K562 (cell line): ENCODE measurements around the gene ARL11. TPM values are rescaled to one million over a fixed set of nuclear protein-coding genes. Genes with fewer than 3 reads are reported as not detected.

Source experiments
- ATAC-seq: fragments of 200-7000 bp; cut with Tn5 transposase; 3 replicates; pipeline ENCODE4 v1.9.1; 2020; ENCODE audit warnings: moderate library complexity
- BruUV-seq: library from RNA; stranded (reverse); fragments of 400-500 nt; replicated peaks from 2 replicates; lab custom pipeline; 2021; lab: Mats Ljungman, UMichigan
- CTCF ChIA-PET: fragments of 300-600 bp; formaldehyde crosslinking; extraction: SDS; loops from one replicate; lab custom pipeline; 2021; ENCODE audit warnings: low intra/inter-chr PET ratio; lab: Yijun Ruan, JAX
- POLR2A ChIA-PET: fragments of 300-600, 350-650 bp; sonication (Branson Sonifier 250); formaldehyde crosslinking; extraction: SDS; loops from one replicate; lab custom pipeline; 2021; ENCODE audit warnings: antibody characterized with exemption, inconsistent platforms; lab: Yijun Ruan, JAX
- DNase-seq, 4 experiments: peaks; one replicate each; pipeline versions ENCODE4 v3.0.0 to v3.0.0-alpha.2; 2011 to 2018; ENCODE audit warnings: low spot score in 3 of 4, mixed read lengths in 3 of 4; ENCODE audit errors: extremely low read depth in 1 of 4
- FAIRE-seq: peaks from 2 replicates; lab custom pipeline; 2011; peaks lifted over from hg19 to GRCh38; lab: Jason Lieb, UNC
- H2AFZ ChIP-seq: 2 replicates; pipeline ENCODE4 v1.6.0; 2011; ENCODE audit warnings: low read depth, low read length, control low read depth, inconsistent platforms
- H3K27ac ChIP-seq: fragments of 200-600 bp; 3 replicates; pipeline ENCODE4 v1.8.0; 2011; ENCODE audit warnings: low read depth, mild to moderate bottlenecking, control low read depth, inconsistent platforms, low read length, moderate library complexity, mixed read lengths; ENCODE audit errors: extremely low read depth
- H3K27me3 ChIP-seq, 2 experiments: fragments of 300-600 bp in 1 of 2; 2 replicates in 1 of 2; 3 replicates in 1 of 2; pipeline versions ENCODE4 v1.6.0 to v1.8.0; 2011; ENCODE audit warnings: inconsistent platforms in 2 of 2, low read length in 2 of 2, mild to moderate bottlenecking in 1 of 2, mixed read lengths in 1 of 2, moderate library complexity in 1 of 2; ENCODE audit not compliant: control insufficient read depth in 2 of 2, insufficient read depth in 2 of 2
- H3K36me3 ChIP-seq: fragments of 300-600 bp; 3 replicates; pipeline ENCODE4 v1.8.0; 2011; ENCODE audit warnings: mild to moderate bottlenecking, low read length, inconsistent platforms; ENCODE audit not compliant: control insufficient read depth, insufficient read depth
- H3K4me1 ChIP-seq, 2 experiments: fragments of 200-600 bp in 1 of 2; replicated peaks in 1 of 2; 2 replicates in 1 of 2; 3 replicates in 1 of 2; pipeline versions ENCODE4 v1.5.1 to v1.8.0; 2011; ENCODE audit warnings: inconsistent platforms in 2 of 2, low read length in 2 of 2, mild to moderate bottlenecking in 1 of 2, mixed read lengths in 1 of 2, moderate library complexity in 1 of 2; ENCODE audit not compliant: control insufficient read depth in 2 of 2, insufficient read depth in 2 of 2
- H3K4me2 ChIP-seq: 2 replicates; pipeline ENCODE4 v1.6.1; 2011; ENCODE audit warnings: low read length, control low read depth, inconsistent platforms, mixed read lengths; ENCODE audit not compliant: insufficient read depth
- H3K4me3 ChIP-seq: fragments of 200-600 bp; sonication (generic), shearing (Covaris generic); 2 replicates; pipeline ENCODE4 v1.5.1; 2016; ENCODE audit warnings: control low read depth, inconsistent platforms
- H3K79me2 ChIP-seq: fragments of 200-600 bp; 3 replicates; pipeline ENCODE4 v1.8.0; 2011; ENCODE audit warnings: low read length, inconsistent platforms; ENCODE audit not compliant: control insufficient read depth, insufficient read depth
- H3K9ac ChIP-seq, 2 experiments: 2 replicates each; pipeline versions ENCODE4 v1.6.0 to v1.6.1; 2011; ENCODE audit warnings: low read depth in 2 of 2, low read length in 2 of 2, control low read depth in 1 of 2, inconsistent platforms in 1 of 2, mild to moderate bottlenecking in 1 of 2, mixed read lengths in 1 of 2; ENCODE audit not compliant: insufficient read depth in 1 of 2
- H3K9me1 ChIP-seq: one replicate; pipeline ENCODE4 v1.6.0; 2011; ENCODE audit warnings: inconsistent platforms, mild to moderate bottlenecking, low read length, moderate library complexity; ENCODE audit not compliant: control insufficient read depth, insufficient read depth
- H3K9me3 ChIP-seq: replicated peaks from 2 replicates; pipeline ENCODE4 v1.5.1; 2011; ENCODE audit warnings: low read depth, low read length, inconsistent platforms; ENCODE audit not compliant: control insufficient read depth, insufficient read depth
- H4K20me1 ChIP-seq: replicated peaks from 2 replicates; pipeline ENCODE4 v1.6.1; 2011; ENCODE audit warnings: low read length, inconsistent platforms, mixed read lengths; ENCODE audit not compliant: control insufficient read depth, insufficient read depth
- CHCHD3 ChIP-seq: fragments of 250-450 bp; sonication (Bioruptor Pico); IDR thresholded peaks from 2 replicates; pipeline ENCODE4 v2.1.2; 2022; ENCODE audit warnings: mild to moderate bottlenecking
- FOXJ3 ChIP-seq: sonication (generic); formaldehyde crosslinking; IDR thresholded peaks from 2 replicates; pipeline ENCODE4 v1.4.0; 2020; ENCODE audit warnings: mild to moderate bottlenecking, missing genetic modification reagents
- GABPB2 ChIP-seq: fragments of 250-450 bp; sonication (Bioruptor Pico); conservative IDR thresholded peaks from 2 replicates; pipeline ENCODE4 v1.5.1; 2021; ENCODE audit warnings: mild to moderate bottlenecking
- HDAC2 ChIP-seq: fragments of 450-650 bp; IDR thresholded peaks from 2 replicates; pipeline ENCODE4 v1.6.1; 2016; ENCODE audit warnings: mild to moderate bottlenecking
- KAT8 ChIP-seq: fragments of 450-650 bp; IDR thresholded peaks from 2 replicates; pipeline ENCODE4 v1.6.1; 2016; ENCODE audit warnings: low read depth, mild to moderate bottlenecking
- NFYB ChIP-seq: IDR thresholded peaks from 2 replicates; pipeline ENCODE4 v1.6.1; 2011; ENCODE audit warnings: mild to moderate bottlenecking, moderate library complexity; ENCODE audit not compliant: insufficient read length; ENCODE audit errors: extremely low read depth
- PHF21A ChIP-seq: fragments of 450-650 bp; IDR thresholded peaks from 2 replicates; pipeline ENCODE4 v1.6.1; 2017; ENCODE audit warnings: low read depth, borderline replicate concordance
- WGBS: fragments of 100-300 bp; shearing (Covaris generic); methylation state at CpG from one replicate; pipeline ENCODE4 v1.1.6; 2016; ENCODE audit warnings: low coverage, mixed read lengths; ENCODE audit not compliant: insufficient coverage; ENCODE audit errors: missing lambda C conversion rate; 5-methylcytosine and 5-hydroxymethylcytosine counted together
- in situ Hi-C: fragments of 300-500 bp; cut with MboI; formaldehyde crosslinking; loops from 4 replicates; pipeline ENCODE4 v1.15.0; 2018; ENCODE audit warnings: inconsistent platforms, mixed read lengths
- intact Hi-C: fragments of 100-400 bp; cut with micrococcal nuclease; formaldehyde crosslinking; loops from 2 replicates; pipeline ENCODE4 v1.14.2; 2022
- polyA plus RNA-seq, 8 experiments: library from polyadenylated mRNA; depleted of rRNA in 4 of 8; stranded (reverse) in 5 of 8; unstranded in 3 of 8; fragments of >200 nt; fragmentation: Nextera tagmentation in 2 of 8; fragmentation: Illumina TruSeq in 1 of 8; extraction: Ambion mirVana in 2 of 8; extraction: Trizol in 1 of 8; gene quantifications; 2 replicates each; pipeline versions ENCODE4 v1.2.1 to v1.2.3, GENCODE V29; 2011 to 2014; ENCODE audit warnings: inconsistent platforms in 1 of 8, missing spikeins in 1 of 8
- total RNA-seq, 7 experiments: library from RNA; depleted of rRNA in 6 of 7; stranded (reverse); fragments of >200 nt in 6 of 7; fragmentation: Illumina TruSeq in 2 of 7; extraction: Trizol in 2 of 7; gene quantifications; 2 replicates each; pipeline versions ENCODE4 v1.2.1 to v1.2.3, GENCODE V29; 2011 to 2021; ENCODE audit warnings: low replicate concordance in 1 of 7
- TF ChIP-seq, protein P1 (sequence below): fragments of 450-650 bp; IDR thresholded peaks from 2 replicates; pipeline ENCODE4 v1.6.1; 2016
- TF ChIP-seq, protein P2 (sequence below), 2 experiments: IDR thresholded peaks in 1 of 2; conservative IDR thresholded peaks in 1 of 2; 2 replicates each; pipeline ENCODE4 v1.6.1; 2016; ENCODE audit warnings: low read depth in 2 of 2, mild to moderate bottlenecking in 1 of 2, missing compliant biosample characterization in 1 of 2, missing genetic modification characterization in 1 of 2, moderate library complexity in 1 of 2

Gene ARL11
- total and polyA plus RNA-seq, 9 of the 15 experiments (the other 6 are each of a cell fraction or from before 2014, with no cell fraction given): 0.18 to 0.87 (median 0.45) TPM

DNA sequence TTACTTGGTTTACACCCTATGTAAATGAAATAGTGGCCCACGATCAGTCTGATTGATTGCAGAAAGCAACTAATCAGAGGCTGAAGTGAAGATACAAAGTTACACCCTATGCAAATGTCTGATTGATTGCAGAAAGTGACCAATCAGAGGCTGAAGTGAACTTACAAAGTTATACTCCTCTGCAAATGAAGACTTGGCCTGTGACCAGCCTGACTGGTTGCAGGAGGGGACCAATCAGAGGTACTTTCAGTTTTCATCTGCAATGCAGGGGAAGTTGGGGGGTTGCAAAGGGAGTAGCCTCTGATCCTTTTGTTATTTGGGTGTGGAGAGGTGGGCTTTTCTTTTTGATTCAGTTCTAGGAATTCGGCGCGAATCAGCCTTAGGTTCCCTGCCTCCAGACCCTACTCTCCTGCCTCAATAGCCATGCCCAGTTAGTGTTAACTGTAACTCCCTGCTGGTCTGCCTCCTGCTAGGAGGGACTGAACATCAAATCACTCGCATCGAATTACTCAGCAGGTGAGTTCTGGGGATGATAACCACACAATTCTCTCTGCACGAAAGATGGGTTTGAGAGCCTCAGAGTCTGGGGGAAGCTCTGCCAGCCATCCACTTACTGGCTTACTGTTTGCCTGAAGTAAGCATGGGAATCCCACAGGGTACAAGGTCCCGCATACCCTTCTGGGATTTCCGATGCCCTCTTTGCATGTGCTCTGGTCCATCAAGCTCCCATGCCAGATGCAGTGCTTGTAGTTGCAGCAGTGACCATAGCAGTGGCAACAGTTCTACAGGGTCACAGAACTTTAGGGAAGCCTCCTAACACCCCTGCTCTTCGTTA, 7.5 kb downstream of the ARL11 start:
- 66% methylated on average over 9 of the region's 10 CpGs for WGBS
- H3K4me2 ChIP-seq: no peak overlapping the region
- H3K4me3 ChIP-seq: no peak overlapping the region
- ATAC-seq (no peak), DNase-seq (no peak), FAIRE-seq (peak; percentile 11)
- peak overlapping the region; percentile 88; the same call in 1 of the 2 replicates for H2AFZ ChIP-seq
- POLR2A ChIA-PET: no interaction called here
- peaks cover 9 to 10% of the 10 kb centered on the region in 2 experiments; a peak in 4 of 5 replicates for H3K4me1 ChIP-seq
- no TSS peak for BruUV-seq
- intact Hi-C loops: no loop called here
- H4K20me1 ChIP-seq: no peaks in the 10 kb centered on the region
- no peak overlapping the region for H3K9ac ChIP-seq
- no peaks in the 10 kb centered on the region for H3K27me3 ChIP-seq
- H3K9me1 ChIP-seq: no peaks in the 10 kb centered on the region
- no peaks in the 10 kb centered on the region for H3K36me3 ChIP-seq
- H3K9me3 ChIP-seq: no peaks in the 10 kb centered on the region
- H3K79me2 ChIP-seq: no peaks in the 10 kb centered on the region
- CTCF ChIA-PET: no interaction called here
- in situ Hi-C loops: no loop called here
- TF ChIP-seq CHCHD3 (CRISPR knock-in tag): no peak
- peak; percentile 12 for TF ChIP-seq NFYB
- TF ChIP-seq, protein P1, sequence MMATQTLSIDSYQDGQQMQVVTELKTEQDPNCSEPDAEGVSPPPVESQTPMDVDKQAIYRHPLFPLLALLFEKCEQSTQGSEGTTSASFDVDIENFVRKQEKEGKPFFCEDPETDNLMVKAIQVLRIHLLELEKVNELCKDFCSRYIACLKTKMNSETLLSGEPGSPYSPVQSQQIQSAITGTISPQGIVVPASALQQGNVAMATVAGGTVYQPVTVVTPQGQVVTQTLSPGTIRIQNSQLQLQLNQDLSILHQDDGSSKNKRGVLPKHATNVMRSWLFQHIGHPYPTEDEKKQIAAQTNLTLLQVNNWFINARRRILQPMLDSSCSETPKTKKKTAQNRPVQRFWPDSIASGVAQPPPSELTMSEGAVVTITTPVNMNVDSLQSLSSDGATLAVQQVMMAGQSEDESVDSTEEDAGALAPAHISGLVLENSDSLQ: peak; percentile 86
- TF ChIP-seq PHF21A: no peak
- TF ChIP-seq HDAC2: no peak
- TF ChIP-seq FOXJ3 (CRISPR knock-in tag): no peak
- TF ChIP-seq KAT8: no peak
- no peak for TF ChIP-seq GABPB2 (CRISPR knock-in tag)
- TF ChIP-seq, protein P2, sequence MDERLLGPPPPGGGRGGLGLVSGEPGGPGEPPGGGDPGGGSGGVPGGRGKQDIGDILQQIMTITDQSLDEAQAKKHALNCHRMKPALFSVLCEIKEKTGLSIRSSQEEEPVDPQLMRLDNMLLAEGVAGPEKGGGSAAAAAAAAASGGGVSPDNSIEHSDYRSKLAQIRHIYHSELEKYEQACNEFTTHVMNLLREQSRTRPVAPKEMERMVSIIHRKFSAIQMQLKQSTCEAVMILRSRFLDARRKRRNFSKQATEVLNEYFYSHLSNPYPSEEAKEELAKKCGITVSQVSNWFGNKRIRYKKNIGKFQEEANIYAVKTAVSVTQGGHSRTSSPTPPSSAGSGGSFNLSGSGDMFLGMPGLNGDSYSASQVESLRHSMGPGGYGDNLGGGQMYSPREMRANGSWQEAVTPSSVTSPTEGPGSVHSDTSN (CRISPR knock-in tag; IDR thresholded peaks at IDR 0.05; ENCODE audit: low read depth): no peak
- TF ChIP-seq, protein P2 (tag; conservative IDR thresholded peaks at IDR 0.05; ENCODE audit: low read depth): peak; percentile 65
- H3K27ac ChIP-seq: no peak overlapping the region; the same call in 2 of the 3 replicates
